NOMO-1 treated with dmso at 0.1 percent for 144 hours (cell line): ENCODE results near the gene ACSBG1.
A peak's percentile ranks its signal among the peaks of the same experiment; 100 is the strongest.
"Not testable (repeated sequence)": the region's sequence is repeated elsewhere in the genome, so short reads cannot be mapped to it uniquely, and the experiment has no call there.

ENCODE experiments used
- DNase-seq: peaks from one replicate; lab custom pipeline; 2025; ENCODE audit not compliant: unreplicated experiment; lab: John Stamatoyannopoulos, UW

The ACSBG1 gene

GRCh38 chr15:78255421-78256043 lies 21.2 kb upstream of the ACSBG1 start:
- DNase-seq, result no peak

DNA sequence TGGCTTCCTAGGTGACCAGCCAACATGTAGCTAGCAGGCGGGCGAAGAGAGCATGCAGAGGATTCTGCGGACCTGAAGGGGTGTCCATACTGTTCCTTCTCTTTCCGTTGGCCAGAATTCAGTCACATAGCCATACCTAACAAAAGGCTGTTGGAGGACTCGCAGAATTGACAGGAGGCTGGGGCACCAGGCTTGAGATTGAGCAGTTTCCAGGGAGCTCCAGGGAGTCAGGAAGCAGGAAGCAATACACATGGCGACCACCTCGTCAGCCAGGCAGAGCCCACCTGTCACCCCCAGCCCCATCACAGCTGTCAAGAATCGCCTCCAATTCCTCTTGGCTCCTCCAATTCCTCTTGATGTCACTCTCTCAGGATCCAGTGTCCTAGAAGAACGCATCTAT lies 16.8 kb upstream of the ACSBG1 start:
- DNase-seq, result no peak

GRCh38 chr15:78249131-78249530 lies 14.8 kb upstream of the ACSBG1 start:
- DNase-seq, result no peak

DNA sequence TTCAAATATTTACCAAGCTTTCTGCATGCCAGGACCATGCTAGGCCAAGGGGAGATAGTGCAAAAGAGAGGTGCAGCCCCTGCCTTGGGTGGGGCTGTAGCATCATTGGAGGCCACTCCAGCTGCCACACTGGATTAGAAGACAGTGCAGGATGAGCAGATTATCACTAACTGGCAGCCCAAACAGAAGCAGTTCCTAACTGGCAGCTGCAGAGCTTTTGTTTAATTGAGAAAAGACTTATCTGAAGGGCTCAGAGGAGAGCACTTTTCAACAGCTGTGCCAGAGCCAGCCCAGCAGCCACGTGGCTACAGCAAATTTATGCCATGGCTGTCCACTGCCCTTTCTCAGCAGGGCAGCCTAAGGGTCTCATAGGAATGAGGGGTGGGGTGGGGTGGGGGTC lies 13.5 kb upstream of the ACSBG1 start:
- DNase-seq, result no peak

GRCh38 chr15:78245976-78246620 lies 11.7 kb upstream of the ACSBG1 start:
- not testable (repeated sequence) for DNase-seq

- DNase-seq, result not testable (repeated sequence)
These were observed 11.0 kb upstream of the ACSBG1 start for GRCh38 chr15:78245392-78245791.

DNA sequence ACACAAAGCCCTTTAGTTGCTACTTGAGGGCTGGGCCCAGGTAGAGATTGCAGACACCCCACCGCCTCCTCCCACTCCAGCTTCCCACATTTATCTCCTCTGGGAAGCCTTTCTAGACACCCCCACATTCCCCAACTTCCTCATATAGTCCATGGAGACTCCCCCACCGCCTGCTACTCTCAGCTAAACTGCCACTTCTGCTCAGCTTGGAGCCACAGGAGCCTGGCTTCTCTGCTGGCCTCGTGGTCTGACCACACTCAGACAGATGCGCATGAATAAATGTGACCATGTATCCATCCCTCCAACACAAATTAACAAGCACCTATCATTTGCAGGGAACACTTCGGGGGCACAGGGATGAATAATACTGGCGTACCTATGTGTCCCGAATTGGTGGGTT lies 10.5 kb upstream of the ACSBG1 start:
- DNase-seq, result no peak

GRCh38 chr15:78244101-78244500 lies 9.7 kb upstream of the ACSBG1 start:
- no peak for DNase-seq

DNA sequence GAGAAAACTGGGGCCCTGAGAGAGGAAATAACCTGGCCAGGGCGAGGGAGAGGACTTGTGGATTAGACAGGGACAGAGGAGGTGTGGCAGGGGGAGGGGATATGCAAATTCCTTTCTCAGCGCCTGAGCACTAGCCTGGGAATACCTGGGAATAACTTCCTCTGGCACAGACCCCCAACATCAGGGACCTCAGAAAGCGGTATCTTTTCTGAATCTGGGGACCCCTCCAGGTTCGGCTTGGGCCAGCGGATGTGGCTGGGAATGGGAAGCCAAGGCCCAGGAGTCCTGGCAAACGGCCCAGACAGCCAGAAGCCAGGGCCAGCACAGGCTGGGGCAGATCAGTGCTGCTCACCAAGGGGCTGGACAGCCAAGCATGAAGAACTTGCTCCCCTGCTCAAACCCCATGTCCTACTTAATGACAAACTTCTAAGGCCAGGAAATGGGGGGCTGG lies 9.2 kb upstream of the ACSBG1 start:
- no peak for DNase-seq

GRCh38 chr15:78243058-78243457 lies 8.7 kb upstream of the ACSBG1 start:
- DNase-seq, result no peak

DNA sequence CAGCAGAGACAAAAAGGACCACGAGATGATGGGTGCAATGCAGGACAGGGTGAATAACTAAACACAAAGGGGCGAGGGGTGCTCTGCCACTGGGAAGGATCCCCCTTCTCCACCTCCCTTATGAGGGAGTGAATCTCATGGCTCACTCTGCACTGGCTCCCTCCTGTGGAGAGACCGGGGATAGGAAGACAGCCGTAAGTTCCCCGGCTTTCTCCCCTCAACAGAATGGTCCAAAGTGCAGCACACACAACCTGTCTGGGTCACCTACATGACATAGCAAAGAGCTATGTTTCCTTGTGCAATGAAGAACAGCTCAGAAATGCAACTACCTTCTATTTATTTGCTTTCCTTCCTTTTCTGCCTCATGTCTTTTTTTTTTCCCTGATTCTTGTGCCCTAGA lies 7.8 kb upstream of the ACSBG1 start:
- DNase-seq, result no peak

DNA sequence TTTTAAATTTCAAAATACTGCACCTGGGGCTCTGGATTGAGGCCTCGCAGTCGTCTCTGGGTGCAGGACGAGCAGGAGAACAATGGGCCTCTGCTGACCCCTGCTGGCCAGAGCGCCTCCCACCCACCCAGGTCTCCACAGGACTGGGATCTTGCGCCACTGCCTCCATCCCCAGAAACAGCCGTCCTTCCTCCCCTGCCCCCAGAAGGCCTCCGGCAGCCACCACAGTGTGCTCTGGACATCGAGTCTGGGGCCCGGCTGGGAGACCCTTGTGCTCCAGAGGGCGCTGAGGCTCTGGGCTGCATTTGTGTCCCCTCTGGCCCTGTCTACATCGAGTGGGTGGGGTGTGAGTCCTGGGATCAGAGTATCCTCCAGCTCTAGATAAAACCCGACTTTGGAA lies 6.7 kb upstream of the ACSBG1 start:
- DNase-seq, result peak; percentile 41

DNA sequence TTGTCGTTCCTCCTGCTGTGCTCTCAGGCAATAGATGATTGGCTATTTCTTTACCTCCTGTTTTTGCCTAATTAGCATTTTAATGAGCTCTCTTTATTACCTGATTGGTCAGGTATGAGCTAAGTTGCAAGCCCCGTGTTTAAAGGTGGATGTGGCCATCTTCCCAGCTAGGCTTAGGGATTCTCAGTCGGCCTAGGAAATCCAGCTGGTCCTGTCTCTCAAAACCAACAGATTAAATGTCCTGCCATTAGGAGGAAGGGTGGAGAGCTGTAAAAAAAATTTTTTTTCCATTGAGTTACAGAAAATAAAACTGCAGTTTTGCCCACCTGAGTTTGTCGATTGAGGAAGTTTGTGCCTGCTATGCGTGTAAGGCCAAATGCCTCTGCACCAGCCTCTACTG lies 5.4 kb upstream of the ACSBG1 start:
- no peak for DNase-seq

DNA sequence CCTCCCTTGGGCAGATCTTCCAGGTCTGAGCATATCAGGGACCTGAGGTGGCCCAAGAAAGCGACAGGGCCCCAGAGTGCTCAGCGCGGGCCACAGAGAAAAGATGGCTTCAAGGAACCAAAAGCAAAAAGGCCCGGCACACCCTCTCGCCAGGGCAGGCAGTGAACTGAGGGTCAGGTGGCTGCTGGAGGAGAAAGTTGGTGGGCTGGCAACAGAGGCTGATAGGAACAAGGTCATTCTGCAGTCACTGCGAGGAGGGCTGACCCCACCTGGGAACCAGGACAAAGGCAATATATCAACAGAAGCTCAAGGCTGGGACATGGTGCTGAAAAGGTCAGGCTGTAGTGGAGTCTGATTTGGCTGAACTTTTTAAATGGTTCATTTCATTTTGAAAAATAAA lies 2.8 kb upstream of the ACSBG1 start:
- DNase-seq, result no peak

- no peak for DNase-seq
These were observed 2.1 kb upstream of the ACSBG1 start for GRCh38 chr15:78236491-78236890.

- DNase-seq, result no peak
These were observed 869 bp downstream of the ACSBG1 start for GRCh38 chr15:78233496-78233895.

GRCh38 chr15:78232951-78233350 lies 1.4 kb downstream of the ACSBG1 start:
- no peak for DNase-seq

DNA sequence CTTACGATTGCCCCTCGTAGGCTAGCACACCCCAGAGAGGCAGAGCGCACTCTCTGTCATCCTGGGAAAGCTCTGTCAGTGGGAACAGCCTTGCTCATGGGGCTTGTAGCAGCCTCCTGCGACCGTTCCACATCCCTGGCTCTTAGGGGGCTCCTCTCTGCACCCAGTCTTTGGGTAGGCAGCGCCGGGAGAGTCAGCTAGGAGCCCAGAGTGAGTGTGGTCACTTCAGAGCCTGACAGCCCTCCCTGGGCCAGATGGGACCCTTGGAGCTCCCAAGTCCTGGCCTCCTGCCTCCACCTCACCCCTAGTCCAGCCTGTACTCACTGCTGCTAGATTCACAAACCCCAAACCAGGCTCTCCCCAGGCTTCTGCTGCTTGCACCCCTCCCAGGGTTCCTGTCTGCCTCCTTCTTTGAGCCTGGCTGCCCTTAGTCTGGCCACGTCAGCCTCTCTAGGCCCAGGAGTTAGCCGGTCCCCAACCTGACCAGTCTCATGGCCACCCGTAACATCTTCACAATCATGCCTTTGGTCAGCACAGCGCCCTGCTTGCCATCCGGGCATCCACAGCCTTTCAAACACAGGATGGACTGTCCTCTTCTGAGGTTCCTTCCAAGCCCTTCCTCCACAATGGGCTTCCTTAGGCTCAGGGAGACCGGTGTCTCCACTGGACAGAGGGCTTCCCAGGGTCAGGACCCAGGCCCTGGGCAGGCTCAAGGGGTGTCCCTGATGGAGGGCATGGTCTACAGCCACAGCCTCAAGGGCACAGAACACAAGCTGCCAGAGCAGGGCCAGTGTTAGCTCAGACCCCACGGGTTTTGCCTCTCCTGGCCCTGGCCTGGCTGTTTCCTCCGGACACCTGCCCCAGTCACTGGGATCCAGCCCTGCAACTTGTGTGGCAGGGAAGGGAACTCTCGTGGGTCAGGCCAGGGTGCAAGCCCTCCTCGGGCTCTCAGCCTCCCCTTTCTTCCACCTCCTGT lies 4.6 kb downstream of the ACSBG1 start:
- DNase-seq, result no peak

- DNase-seq, result no peak
These were observed 5.9 kb downstream of the ACSBG1 start for GRCh38 chr15:78228356-78228996.

DNA sequence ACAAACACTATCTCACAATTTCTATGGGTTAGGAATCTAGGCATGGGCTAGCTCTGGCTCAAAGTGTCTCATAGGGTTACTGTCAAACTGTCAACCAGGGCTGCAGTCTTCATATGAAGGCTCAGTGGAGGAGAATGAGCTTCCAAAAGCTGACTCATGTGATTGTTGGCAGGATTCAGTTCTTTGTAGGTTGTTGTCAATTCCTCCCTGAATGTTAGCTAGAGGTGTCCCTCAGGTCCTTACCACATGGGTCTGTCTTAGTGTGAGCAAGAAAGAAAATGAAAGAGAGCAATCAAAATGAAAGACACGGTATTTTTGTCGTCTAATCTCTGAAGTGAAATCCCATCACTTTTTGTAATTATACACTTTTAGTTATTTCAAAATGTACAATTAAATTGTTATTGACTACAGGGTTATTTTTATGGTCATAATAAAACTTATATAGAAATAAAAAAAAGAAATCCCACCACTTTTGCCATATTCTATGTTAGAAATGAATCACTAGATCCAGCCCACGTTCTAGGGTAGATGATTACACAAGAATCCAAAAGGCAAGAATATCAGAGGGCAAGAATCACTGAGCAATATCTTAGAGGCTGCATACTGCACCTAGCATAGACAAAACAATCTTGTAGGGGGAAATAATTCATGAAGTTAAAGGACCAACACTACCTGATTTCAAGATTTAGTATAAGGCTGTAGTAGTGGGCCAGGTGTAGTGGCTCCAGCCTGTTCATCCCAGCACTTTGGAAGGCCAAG lies 8.4 kb downstream of the ACSBG1 start:
- no peak for DNase-seq

DNA sequence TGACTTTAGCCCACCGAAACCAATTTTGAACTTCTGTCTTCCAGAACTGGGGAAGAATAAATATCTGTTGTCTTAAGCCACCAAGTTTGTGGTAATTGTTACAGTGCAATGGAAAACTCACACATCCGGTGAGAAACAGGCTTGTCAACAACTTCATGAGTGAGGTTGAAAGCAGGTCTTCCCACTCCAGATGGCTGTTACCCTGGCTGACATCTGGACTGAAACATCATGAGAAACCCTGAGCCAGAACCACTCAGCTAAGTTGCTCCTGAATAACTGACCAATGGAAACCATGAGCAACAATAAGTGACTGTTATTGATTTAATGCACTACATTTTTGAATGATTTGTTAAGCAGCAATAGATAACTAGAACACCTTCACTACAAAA lies 10.3 kb downstream of the ACSBG1 start:
- no peak for DNase-seq
